Astrocyte (in vitro differentiated cells and primary cell): ENCODE data around the gene ZRANB2. TPM values are rescaled to one million over a fixed set of nuclear protein-coding genes. Genes with fewer than 3 reads are reported as not detected.
A peak's percentile ranks its signal among the peaks of the same experiment; 100 is the strongest.

Experiments used
- DNase-seq: peaks from one replicate; pipeline ENCODE4 v3.0.0-alpha.2; 2010; ENCODE audit warnings: low read depth
- FAIRE-seq: peaks from 2 replicates; lab custom pipeline; 2011; peaks lifted over from hg19 to GRCh38; lab: Jason Lieb, UNC
- H2AFZ ChIP-seq: 2 replicates; pipeline ENCODE4 v1.6.0; 2012; ENCODE audit warnings: low read depth, low read length, inconsistent platforms
- H3K27ac ChIP-seq: 2 replicates; pipeline ENCODE4 v1.5.1; 2011; ENCODE audit warnings: low read depth, low read length, inconsistent platforms
- H3K27me3 ChIP-seq: 2 replicates; pipeline ENCODE4 v1.6.0; 2011; ENCODE audit warnings: low read length, inconsistent platforms; ENCODE audit not compliant: insufficient read depth
- H3K36me3 ChIP-seq: 2 replicates; pipeline ENCODE4 v1.5.1; 2011; ENCODE audit warnings: low read length, inconsistent platforms; ENCODE audit not compliant: insufficient read depth
- H3K4me1 ChIP-seq: 2 replicates; pipeline ENCODE4 v1.5.1; 2011; ENCODE audit warnings: low read length, inconsistent platforms; ENCODE audit not compliant: insufficient read depth
- H3K4me2 ChIP-seq: 2 replicates; pipeline ENCODE4 v1.6.0; 2012; ENCODE audit warnings: low read length, inconsistent platforms
- H3K4me3 ChIP-seq: 2 replicates; pipeline ENCODE4 v1.5.1; 2011; ENCODE audit warnings: low read depth, mild to moderate bottlenecking, low read length, inconsistent platforms; ENCODE audit not compliant: insufficient read depth
- H3K79me2 ChIP-seq: 2 replicates; pipeline ENCODE4 v1.6.0; 2012; ENCODE audit warnings: mild to moderate bottlenecking, low read length, inconsistent platforms; ENCODE audit not compliant: insufficient read depth
- H3K9ac ChIP-seq: 2 replicates; pipeline ENCODE4 v1.6.0; 2012; ENCODE audit warnings: mild to moderate bottlenecking, low read length, inconsistent platforms
- H3K9me3 ChIP-seq: 2 replicates; pipeline ENCODE4 v1.5.1; 2012; ENCODE audit warnings: low read depth, mild to moderate bottlenecking, low read length, inconsistent platforms; ENCODE audit not compliant: insufficient read depth
- H4K20me1 ChIP-seq: 2 replicates; pipeline ENCODE4 v1.6.0; 2012; ENCODE audit warnings: low read length, inconsistent platforms; ENCODE audit not compliant: insufficient read depth
- H3K27ac Mint-ChIP-seq: one replicate; pipeline ENCODE4 v1.8.0; 2021; ENCODE audit warnings: mild to moderate bottlenecking, mixed read lengths; ENCODE audit not compliant: unreplicated experiment
- H3K27me3 Mint-ChIP-seq: one replicate; pipeline ENCODE4 v1.8.0; 2021; ENCODE audit warnings: low read depth, mixed read lengths; ENCODE audit not compliant: unreplicated experiment
- H3K36me3 Mint-ChIP-seq: one replicate; pipeline ENCODE4 v1.8.0; 2021; ENCODE audit warnings: low read depth, mixed read lengths; ENCODE audit not compliant: unreplicated experiment
- H3K4me1 Mint-ChIP-seq: one replicate; pipeline ENCODE4 v1.8.0; 2021; ENCODE audit warnings: low read depth, mixed read lengths; ENCODE audit not compliant: unreplicated experiment
- H3K4me3 Mint-ChIP-seq: one replicate; pipeline ENCODE4 v1.8.0; 2021; ENCODE audit warnings: mild to moderate bottlenecking, moderate library complexity, mixed read lengths; ENCODE audit not compliant: unreplicated experiment
- H3K9me3 Mint-ChIP-seq: one replicate; pipeline ENCODE4 v1.8.0; 2021; ENCODE audit warnings: mild to moderate bottlenecking, mixed read lengths; ENCODE audit not compliant: unreplicated experiment
- EZH2 ChIP-seq: IDR thresholded peaks from 2 replicates; pipeline ENCODE4 v1.6.1; 2012; ENCODE audit warnings: mild to moderate bottlenecking, low read length, inconsistent platforms; ENCODE audit not compliant: insufficient read depth
- total RNA-seq: library from RNA; stranded (reverse); gene quantifications from 2 replicates; pipeline ENCODE4 v1.2.1, GENCODE V29; 2021
- TF ChIP-seq, protein P1 (sequence below): IDR thresholded peaks from 2 replicates; pipeline ENCODE4 v1.5.1; 2011; ENCODE audit warnings: low read depth, mild to moderate bottlenecking, inconsistent platforms, low read length, moderate library complexity; ENCODE audit not compliant: insufficient read depth

ZRANB2 gene
- total RNA-seq, 1 donor from 2014 or later, result 97.0 TPM

DNA sequence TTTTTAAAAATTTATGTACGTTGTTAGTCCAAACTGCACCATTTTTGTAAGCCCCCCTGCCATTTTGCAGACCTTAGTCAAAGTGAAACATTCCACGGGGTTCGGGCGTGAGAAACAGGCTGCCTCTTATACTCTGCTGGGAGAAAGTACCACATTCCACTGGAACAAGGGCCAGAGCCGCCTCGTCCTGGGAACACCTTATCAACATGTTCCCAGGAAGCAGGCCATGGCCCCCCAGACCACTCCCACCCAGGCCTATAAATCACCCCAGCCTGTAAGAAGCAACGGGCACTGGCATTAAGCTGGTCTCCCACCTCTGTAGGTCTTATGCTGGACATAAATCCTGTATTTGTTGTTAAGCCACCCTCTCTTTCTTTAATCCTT is 854 bp upstream of the ZRANB2 start:
- H3K4me1 Mint-ChIP-seq, result peaks cover 19% of the 10 kb centered on the region
- no peaks in the 10 kb centered on the region for H3K9me3 Mint-ChIP-seq
- Histone ChIP-seq H3K4me1 (peaks cover 10% of the 10 kb centered on the region), H2AFZ (peak overlapping the region; percentile 41), H3K36me3 (peaks cover 5% of the 10 kb centered on the region), H3K9ac (peak overlapping the region; percentile 100), H3K4me2 (peak overlapping the region; percentile 86), H3K9me3 (no peaks in the 10 kb centered on the region), H3K27ac (peak overlapping the region; percentile 99), H4K20me1 (peaks cover 33% of the 10 kb centered on the region), H3K4me3 (peak overlapping the region; percentile 100), H3K79me2 (peaks cover 44% of the 10 kb centered on the region), H3K27me3 (no peaks in the 10 kb centered on the region)
- no peaks in the 10 kb centered on the region for H3K36me3 Mint-ChIP-seq
- peak overlapping the region; percentile 79 for H3K4me3 Mint-ChIP-seq
- TF ChIP-seq, protein P1, sequence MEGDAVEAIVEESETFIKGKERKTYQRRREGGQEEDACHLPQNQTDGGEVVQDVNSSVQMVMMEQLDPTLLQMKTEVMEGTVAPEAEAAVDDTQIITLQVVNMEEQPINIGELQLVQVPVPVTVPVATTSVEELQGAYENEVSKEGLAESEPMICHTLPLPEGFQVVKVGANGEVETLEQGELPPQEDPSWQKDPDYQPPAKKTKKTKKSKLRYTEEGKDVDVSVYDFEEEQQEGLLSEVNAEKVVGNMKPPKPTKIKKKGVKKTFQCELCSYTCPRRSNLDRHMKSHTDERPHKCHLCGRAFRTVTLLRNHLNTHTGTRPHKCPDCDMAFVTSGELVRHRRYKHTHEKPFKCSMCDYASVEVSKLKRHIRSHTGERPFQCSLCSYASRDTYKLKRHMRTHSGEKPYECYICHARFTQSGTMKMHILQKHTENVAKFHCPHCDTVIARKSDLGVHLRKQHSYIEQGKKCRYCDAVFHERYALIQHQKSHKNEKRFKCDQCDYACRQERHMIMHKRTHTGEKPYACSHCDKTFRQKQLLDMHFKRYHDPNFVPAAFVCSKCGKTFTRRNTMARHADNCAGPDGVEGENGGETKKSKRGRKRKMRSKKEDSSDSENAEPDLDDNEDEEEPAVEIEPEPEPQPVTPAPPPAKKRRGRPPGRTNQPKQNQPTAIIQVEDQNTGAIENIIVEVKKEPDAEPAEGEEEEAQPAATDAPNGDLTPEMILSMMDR, result no peak
- no peak for TF ChIP-seq EZH2
- FAIRE-seq (no peak), DNase-seq (no peak)
- peak overlapping the region; percentile 77 for H3K27ac Mint-ChIP-seq
- H3K27me3 Mint-ChIP-seq, result no peaks in the 10 kb centered on the region

- peaks cover 58% of the 10 kb centered on the region for H3K79me2 ChIP-seq
- peak overlapping the region; percentile 99 for H3K27ac ChIP-seq
- DNase-seq (no peak), FAIRE-seq (no peak)
- no peaks in the 10 kb centered on the region for H3K4me1 ChIP-seq
- H3K36me3 ChIP-seq, result peaks cover 17% of the 10 kb centered on the region
- no peaks in the 10 kb centered on the region for H3K27me3 Mint-ChIP-seq
- peak overlapping the region; percentile 100 for H3K27ac Mint-ChIP-seq
- H3K4me3 ChIP-seq, result peak overlapping the region; percentile 100
- H3K9me3 Mint-ChIP-seq, result no peaks in the 10 kb centered on the region
- H2AFZ ChIP-seq, result peak overlapping the region; percentile 83
- peaks cover 3% of the 10 kb centered on the region for H3K36me3 Mint-ChIP-seq
- TF ChIP-seq EZH2, result no peak
- TF ChIP-seq, protein P1, result no peak
- H3K9me3 ChIP-seq, result no peaks in the 10 kb centered on the region
- peaks cover 20% of the 10 kb centered on the region for H3K4me1 Mint-ChIP-seq
- H4K20me1 ChIP-seq, result peaks cover 47% of the 10 kb centered on the region
- no peaks in the 10 kb centered on the region for H3K27me3 ChIP-seq
- H3K4me2 ChIP-seq, result peak overlapping the region; percentile 86
- H3K9ac ChIP-seq, result peak overlapping the region; percentile 100
- H3K4me3 Mint-ChIP-seq, result peak overlapping the region; percentile 97
Measured at GRCh38 chr1:71080230-71080738, 551 bp downstream of the ZRANB2 start.

DNA sequence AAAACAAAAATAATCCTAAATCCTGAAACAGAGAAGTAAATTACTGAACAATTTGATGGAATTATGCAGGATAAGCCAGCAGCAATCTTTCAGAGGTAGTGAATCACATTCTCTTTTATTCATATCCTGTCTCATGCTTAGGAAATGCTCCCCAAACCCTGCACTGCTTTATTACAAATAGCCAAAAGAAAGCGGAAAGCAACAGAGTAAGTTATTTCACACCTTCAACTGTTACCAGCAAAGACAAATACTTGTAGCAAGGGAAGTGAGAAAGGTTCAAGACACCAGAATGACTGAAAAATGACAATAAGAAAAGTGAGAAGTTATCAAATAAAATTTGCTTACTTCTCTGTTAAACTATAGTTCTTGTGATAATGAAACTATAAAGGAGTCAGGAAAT is 6.2 kb downstream of the ZRANB2 start:
- no peaks in the 10 kb centered on the region for H3K4me1 ChIP-seq
- Mint-ChIP-seq H3K36me3 (peaks cover 9% of the 10 kb centered on the region), H3K9me3 (no peaks in the 10 kb centered on the region), H3K27me3 (no peaks in the 10 kb centered on the region), H3K4me3 (no peak overlapping the region), H3K27ac (no peak overlapping the region), H3K4me1 (peaks cover 22% of the 10 kb centered on the region)
- TF ChIP-seq EZH2, result no peak
- TF ChIP-seq, protein P1, result no peak
- no peak overlapping the region for H2AFZ ChIP-seq
- no peaks in the 10 kb centered on the region for H3K9me3 ChIP-seq
- no peaks in the 10 kb centered on the region for H3K27me3 ChIP-seq
- no peak for FAIRE-seq
- no peak overlapping the region for H3K9ac ChIP-seq
- peaks cover 61% of the 10 kb centered on the region for H3K36me3 ChIP-seq
- H3K4me2 ChIP-seq, result no peak overlapping the region
- no peak overlapping the region for H3K27ac ChIP-seq
- peaks cover 81% of the 10 kb centered on the region for H3K79me2 ChIP-seq
- no peak for DNase-seq
- H4K20me1 ChIP-seq, result peaks cover 78% of the 10 kb centered on the region
- no peak overlapping the region for H3K4me3 ChIP-seq
